WTC11 (cell line): ENCODE measurements around the gene FMNL2. TPM values are rescaled to one million over a fixed set of nuclear protein-coding genes. Genes with fewer than 3 reads are reported as not detected.

Source experiments
- ATAC-seq: fragments of 200-7000 bp; cut with Tn5 transposase; 2 replicates; pipeline ENCODE4 v1.10.0; 2021; ENCODE audit warnings: mild to moderate bottlenecking, moderate library complexity
- CTCF ChIA-PET: fragments of 300-600 bp; sonication (Branson Sonifier 250); formaldehyde crosslinking; loops from one replicate; lab custom pipeline; 2021; ENCODE audit warnings: antibody characterized with exemption; lab: Charles Lee
- POLR2A ChIA-PET: fragments of 350-600 bp; sonication (Branson Sonifier 250); formaldehyde crosslinking; loops from one replicate; lab custom pipeline; 2021; ENCODE audit warnings: antibody characterized with exemption; lab: Charles Lee
- DNase-seq: peaks from one replicate; pipeline ENCODE4 v3.0.0; 2021; ENCODE audit warnings: low spot score
- H3K27ac Mint-ChIP-seq: 2 replicates; pipeline ENCODE4 v1.8.0; 2021; ENCODE audit warnings: mixed read lengths
- H3K27me3 Mint-ChIP-seq: 2 replicates; pipeline ENCODE4 v1.8.0; 2021; ENCODE audit warnings: low read depth, mild to moderate bottlenecking, moderate library complexity, mixed read lengths
- H3K36me3 Mint-ChIP-seq: 2 replicates; pipeline ENCODE4 v1.8.0; 2021; ENCODE audit warnings: mixed read lengths
- H3K4me1 Mint-ChIP-seq: 2 replicates; pipeline ENCODE4 v1.8.0; 2022; ENCODE audit warnings: mixed read lengths
- H3K4me3 Mint-ChIP-seq: 2 replicates; pipeline ENCODE4 v1.8.0; 2021; ENCODE audit warnings: mild to moderate bottlenecking, moderate library complexity, mixed read lengths
- H3K9me3 Mint-ChIP-seq: 2 replicates; pipeline ENCODE4 v1.8.0; 2021; ENCODE audit warnings: mixed read lengths
- AFF4 ChIP-seq: sonication (generic); formaldehyde crosslinking; IDR thresholded peaks from 2 replicates; pipeline ENCODE4 v1.8.1; 2023; ENCODE audit warnings: mild to moderate bottlenecking, missing genetic modification reagents, borderline replicate concordance
- ATF1 ChIP-seq: sonication (generic); formaldehyde crosslinking; IDR thresholded peaks from 2 replicates; pipeline ENCODE4 v1.8.1; 2023; ENCODE audit warnings: mild to moderate bottlenecking, moderate library complexity, missing genetic modification reagents
- ATF3 ChIP-seq: sonication (generic); formaldehyde crosslinking; conservative IDR thresholded peaks from 2 replicates; pipeline ENCODE4 v1.8.1; 2022; ENCODE audit warnings: mild to moderate bottlenecking, missing genetic modification reagents
- CREB1 ChIP-seq: sonication (generic); formaldehyde crosslinking; IDR thresholded peaks from 2 replicates; pipeline ENCODE4 v1.8.0; 2023; ENCODE audit warnings: mild to moderate bottlenecking, missing genetic modification reagents
- GTF2I ChIP-seq: fragments of 250-450 bp; sonication (Bioruptor Pico); conservative IDR thresholded peaks from 2 replicates; pipeline ENCODE4 v1.4.0; 2021; ENCODE audit warnings: mild to moderate bottlenecking
- IRF1 ChIP-seq: sonication (generic); formaldehyde crosslinking; IDR thresholded peaks from 2 replicates; pipeline ENCODE4 v1.8.0; 2023; ENCODE audit warnings: missing genetic modification reagents
- SMAD4 ChIP-seq: sonication (generic); formaldehyde crosslinking; IDR thresholded peaks from 2 replicates; pipeline ENCODE4 v1.8.0; 2022; ENCODE audit warnings: mild to moderate bottlenecking, missing genetic modification reagents
- STAT6 ChIP-seq: sonication (generic); formaldehyde crosslinking; conservative IDR thresholded peaks from 2 replicates; pipeline ENCODE4 v1.8.1; 2023; ENCODE audit warnings: mild to moderate bottlenecking, low read depth, missing genetic modification reagents, moderate library complexity
- USF1 ChIP-seq: sonication (generic); formaldehyde crosslinking; IDR thresholded peaks from 2 replicates; pipeline ENCODE4 v1.8.0; 2022; ENCODE audit warnings: mild to moderate bottlenecking, missing genetic modification reagents
- ZNF263 ChIP-seq: sonication (generic); formaldehyde crosslinking; IDR thresholded peaks from 2 replicates; pipeline ENCODE4 v1.8.1; 2022; ENCODE audit warnings: low read depth, mild to moderate bottlenecking, moderate library complexity, missing genetic modification reagents
- ZNF317 ChIP-seq: sonication (generic); formaldehyde crosslinking; IDR thresholded peaks from 2 replicates; pipeline ENCODE4 v1.8.1; 2023; ENCODE audit warnings: low read depth, mild to moderate bottlenecking, moderate library complexity, missing genetic modification reagents, borderline replicate concordance
- ZNF416 ChIP-seq: fragments of 250-450 bp; sonication (Bioruptor Pico); IDR thresholded peaks from 2 replicates; pipeline ENCODE4 v1.9.0; 2021; ENCODE audit warnings: mild to moderate bottlenecking, inconsistent platforms
- ZNF425 ChIP-seq: fragments of 250-450 bp; sonication (Bioruptor Pico); conservative IDR thresholded peaks from 2 replicates; pipeline ENCODE4 v1.9.0; 2021; ENCODE audit warnings: mild to moderate bottlenecking
- total RNA-seq: library from RNA; stranded (reverse); gene quantifications from 3 replicates; pipeline ENCODE4 v1.2.3, GENCODE V29; 2021
- TF ChIP-seq, protein P1 (sequence below): sonication (generic); formaldehyde crosslinking; IDR thresholded peaks from 2 replicates; pipeline ENCODE4 v1.8.0; 2022; ENCODE audit warnings: mild to moderate bottlenecking, missing genetic modification reagents
- TF ChIP-seq, protein P2 (sequence below): sonication (generic); formaldehyde crosslinking; IDR thresholded peaks from 2 replicates; pipeline ENCODE4 v1.8.1; 2022; ENCODE audit warnings: mild to moderate bottlenecking, moderate library complexity, missing genetic modification reagents
- TF ChIP-seq, protein P3 (sequence below): sonication (generic); formaldehyde crosslinking; IDR thresholded peaks from 2 replicates; pipeline ENCODE4 v1.8.0; 2022; ENCODE audit warnings: mild to moderate bottlenecking, missing genetic modification reagents
- TF ChIP-seq, protein P4 (sequence below): fragments of 250-450 bp; sonication (Bioruptor Pico); IDR thresholded peaks from 2 replicates; pipeline ENCODE4 v1.9.0; 2021; ENCODE audit warnings: moderate library complexity, mild to moderate bottlenecking, inconsistent platforms, borderline replicate concordance

Gene FMNL2
- total RNA-seq, 1 experiment from 2014 or later = 43.0 TPM

GRCh38 chr2:152695763-152696162 lies 360.8 kb downstream of the FMNL2 start (continued):
- TF ChIP-seq ATF3 (CRISPR knock-in tag) (no peak), CREB1 (CRISPR knock-in tag) (no peak), STAT6 (CRISPR knock-in tag) (no peak), ZNF425 (CRISPR knock-in tag) (no peak)
- TF ChIP-seq, protein P1, sequence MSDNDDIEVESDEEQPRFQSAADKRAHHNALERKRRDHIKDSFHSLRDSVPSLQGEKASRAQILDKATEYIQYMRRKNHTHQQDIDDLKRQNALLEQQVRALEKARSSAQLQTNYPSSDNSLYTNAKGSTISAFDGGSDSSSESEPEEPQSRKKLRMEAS = no peak
- TF ChIP-seq, all 79 proteins: peak for 0

DNA sequence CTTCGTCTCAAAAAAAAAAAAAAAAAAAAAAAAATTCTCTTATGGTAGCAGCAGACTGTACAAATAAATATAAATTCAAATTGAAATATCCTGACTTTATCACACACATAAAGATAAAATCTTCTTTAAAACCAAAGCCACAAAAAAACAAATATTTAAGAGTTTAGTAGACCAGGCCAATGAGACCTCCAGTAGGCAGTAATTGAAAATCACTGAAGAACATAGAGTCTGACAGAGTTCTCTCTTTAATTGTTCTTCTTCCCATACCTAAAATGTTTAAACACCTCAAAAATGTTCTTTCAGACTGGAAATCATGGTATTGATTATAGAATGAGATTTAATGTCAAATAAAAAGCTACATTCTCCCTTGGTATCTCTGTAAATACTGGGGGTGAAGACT lies 361.5 kb downstream of the FMNL2 start:
- peaks cover 8% of the 10 kb centered on the region for H3K4me1 Mint-ChIP-seq
- CTCF ChIA-PET = no interaction called here
- TF ChIP-seq IRF1 = no peak
- TF ChIP-seq ZNF263 (CRISPR knock-in tag) = no peak
- TF ChIP-seq ZNF317 (CRISPR knock-in tag) = no peak
- no peak for TF ChIP-seq USF1
- TF ChIP-seq SMAD4 (CRISPR knock-in tag) = no peak
- TF ChIP-seq AFF4 (CRISPR knock-in tag) = no peak
- no peak for TF ChIP-seq GTF2I (CRISPR knock-in tag)
- no peak for TF ChIP-seq ZNF416
- TF ChIP-seq ATF1 (CRISPR knock-in tag) = no peak
- TF ChIP-seq, protein P2, sequence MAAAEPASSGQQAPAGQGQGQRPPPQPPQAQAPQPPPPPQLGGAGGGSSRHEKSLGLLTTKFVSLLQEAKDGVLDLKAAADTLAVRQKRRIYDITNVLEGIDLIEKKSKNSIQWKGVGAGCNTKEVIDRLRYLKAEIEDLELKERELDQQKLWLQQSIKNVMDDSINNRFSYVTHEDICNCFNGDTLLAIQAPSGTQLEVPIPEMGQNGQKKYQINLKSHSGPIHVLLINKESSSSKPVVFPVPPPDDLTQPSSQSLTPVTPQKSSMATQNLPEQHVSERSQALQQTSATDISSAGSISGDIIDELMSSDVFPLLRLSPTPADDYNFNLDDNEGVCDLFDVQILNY (CRISPR knock-in tag) = no peak
- TF ChIP-seq, protein P3, sequence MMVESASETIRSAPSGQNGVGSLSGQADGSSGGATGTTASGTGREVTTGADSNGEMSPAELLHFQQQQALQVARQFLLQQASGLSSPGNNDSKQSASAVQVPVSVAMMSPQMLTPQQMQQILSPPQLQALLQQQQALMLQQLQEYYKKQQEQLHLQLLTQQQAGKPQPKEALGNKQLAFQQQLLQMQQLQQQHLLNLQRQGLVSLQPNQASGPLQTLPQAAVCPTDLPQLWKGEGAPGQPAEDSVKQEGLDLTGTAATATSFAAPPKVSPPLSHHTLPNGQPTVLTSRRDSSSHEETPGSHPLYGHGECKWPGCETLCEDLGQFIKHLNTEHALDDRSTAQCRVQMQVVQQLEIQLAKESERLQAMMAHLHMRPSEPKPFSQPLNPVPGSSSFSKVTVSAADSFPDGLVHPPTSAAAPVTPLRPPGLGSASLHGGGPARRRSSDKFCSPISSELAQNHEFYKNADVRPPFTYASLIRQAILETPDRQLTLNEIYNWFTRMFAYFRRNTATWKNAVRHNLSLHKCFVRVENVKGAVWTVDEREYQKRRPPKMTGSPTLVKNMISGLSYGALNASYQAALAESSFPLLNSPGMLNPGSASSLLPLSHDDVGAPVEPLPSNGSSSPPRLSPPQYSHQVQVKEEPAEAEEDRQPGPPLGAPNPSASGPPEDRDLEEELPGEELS = no peak
- TF ChIP-seq, protein P4, sequence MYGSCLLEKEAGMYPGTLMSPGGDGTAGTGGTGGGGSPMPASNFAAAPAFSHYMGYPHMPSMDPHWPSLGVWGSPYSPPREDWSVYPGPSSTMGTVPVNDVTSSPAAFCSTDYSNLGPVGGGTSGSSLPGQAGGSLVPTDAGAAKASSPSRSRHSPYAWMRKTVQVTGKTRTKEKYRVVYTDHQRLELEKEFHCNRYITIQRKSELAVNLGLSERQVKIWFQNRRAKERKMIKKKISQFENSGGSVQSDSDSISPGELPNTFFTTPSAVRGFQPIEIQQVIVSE (CRISPR knock-in tag) = no peak
- TF ChIP-seq ZNF425 (CRISPR knock-in tag) = no peak

More for the DNA sequence above, 361.5 kb downstream of the FMNL2 start:
- Mint-ChIP-seq H3K36me3 (peaks cover 14% of the 10 kb centered on the region), H3K27ac (no peak overlapping the region), H3K4me3 (no peak overlapping the region), H3K9me3 (peaks cover 5% of the 10 kb centered on the region), H3K27me3 (no peaks in the 10 kb centered on the region)
- ATAC-seq (no peak), DNase-seq (no peak)
- POLR2A ChIA-PET = no interaction called here
